Activated T-cell treated with anti-CD3 and anti-CD28 coated beads, Interleukin-2, amount 50 U/mL, for 72 hours (primary cell): ENCODE measurements around the gene ZNF232. TPM values are rescaled to one million over a fixed set of nuclear protein-coding genes. Genes with fewer than 3 reads are reported as not detected.
A peak's percentile ranks its signal among the peaks of the same experiment; 100 is the strongest.
"Not testable (repeated sequence)": the region's sequence is repeated elsewhere in the genome, so short reads cannot be mapped to it uniquely, and the experiment has no call there.

Experiments used
- ATAC-seq, 2 donors: fragments of 150-1000 bp; cut with Tn5 transposase; replicated peaks in 1 of 2; 2 replicates each; pipeline ENCODE4 v1.10.0; 2021; ENCODE audit warnings: moderate library complexity in 2 of 2, mild to moderate bottlenecking in 1 of 2
- DNase-seq, 2 donors: peaks; one replicate each; pipeline ENCODE4 v3.0.0; 2021 to 2022; ENCODE audit warnings: mixed read lengths in 1 of 2
- H3K27ac Mint-ChIP-seq: one replicate; pipeline ENCODE4 v1.8.0; 2022; ENCODE audit warnings: mild to moderate bottlenecking, moderate library complexity, mixed read lengths
- H3K27me3 Mint-ChIP-seq: one replicate; pipeline ENCODE4 v1.8.0; 2022; ENCODE audit warnings: low read depth, mixed read lengths
- H3K36me3 Mint-ChIP-seq, 2 donors: one replicate each; pipeline ENCODE4 v1.8.0; 2022; ENCODE audit warnings: mixed read lengths in 2 of 2, mild to moderate bottlenecking in 1 of 2; ENCODE audit not compliant: insufficient read depth in 2 of 2
- H3K4me1 Mint-ChIP-seq: one replicate; pipeline ENCODE4 v1.8.0; 2022; ENCODE audit warnings: low read depth, mixed read lengths
- H3K4me3 Mint-ChIP-seq, 2 donors: one replicate each; pipeline ENCODE4 v1.8.0; 2022; ENCODE audit warnings: mild to moderate bottlenecking in 2 of 2, mixed read lengths in 2 of 2, moderate library complexity in 2 of 2
- H3K9me3 Mint-ChIP-seq, 2 donors: one replicate each; pipeline ENCODE4 v1.8.0; 2022; ENCODE audit warnings: mixed read lengths in 2 of 2
- total RNA-seq, 2 donors: library from RNA; stranded (reverse); gene quantifications; one replicate each; pipeline ENCODE4 v1.2.3, GENCODE V29; 2022

ZNF232 gene
- total RNA-seq, result 10 to 100 TPM; 10.4 to 15.7 TPM

DNA sequence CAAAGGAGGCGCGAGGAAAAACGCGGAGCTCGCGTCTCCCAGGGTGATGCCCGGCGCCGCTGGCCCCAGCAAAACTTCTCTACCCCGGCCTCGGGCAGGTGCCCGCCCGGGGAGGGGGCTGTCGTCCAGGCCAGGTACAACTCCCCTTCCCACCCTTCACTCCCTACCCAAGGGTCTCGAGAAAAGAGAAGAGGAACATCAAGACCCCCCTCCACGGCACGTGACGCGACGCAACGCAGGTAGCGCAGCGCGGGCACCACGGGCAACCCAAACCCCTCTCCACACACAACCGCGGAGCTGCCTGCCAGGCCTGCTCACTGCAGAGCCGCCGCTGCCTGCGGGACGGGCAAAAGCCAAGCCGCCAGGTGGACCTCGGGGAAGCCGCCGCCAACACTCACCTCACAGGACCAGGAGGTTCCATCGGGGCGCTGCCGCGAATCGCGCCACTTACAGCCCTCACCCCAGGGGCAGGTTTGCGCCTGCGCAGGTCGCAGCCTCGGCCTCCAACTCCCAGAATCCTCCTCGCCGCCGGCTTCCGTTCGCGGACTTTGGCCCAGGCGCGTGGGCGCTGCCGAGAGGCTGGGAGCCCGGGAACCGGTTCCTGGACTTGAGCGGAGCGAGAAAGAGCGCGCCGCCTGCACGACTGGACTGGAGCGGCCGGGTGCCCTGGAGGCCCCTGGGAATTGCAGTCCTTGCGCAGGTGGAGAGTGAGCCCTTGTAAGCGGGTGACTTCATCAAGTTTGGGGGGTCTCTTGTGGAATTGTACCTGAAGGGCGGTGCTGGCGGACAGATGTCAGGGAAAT, at the start of gene ZNF232:
Gene ZNF232 (minus strand): TSS at position 477 of the 803 bp plus-strand sequence. CDS start 56 bp downstream, at position 421.
- DNase-seq (peak; percentile 94 to 96), ATAC-seq (peak; percentile 95 to 96)
- peak within 1 kb of the TSS; percentile 88 to 96 for H3K4me3 Mint-ChIP-seq
- peak within 1 kb of the TSS; percentile 75 for H3K27ac Mint-ChIP-seq
- H3K4me1 Mint-ChIP-seq, result peaks cover 30% of the 10 kb centered on the region
- peaks cover 16 to 42% of the 10 kb centered on the region in 2 donors for H3K36me3 Mint-ChIP-seq
- H3K9me3 Mint-ChIP-seq, result peaks cover 1 to 2% of the 10 kb centered on the region in 2 donors
- H3K27me3 Mint-ChIP-seq, result peaks cover 18% of the 10 kb centered on the region

DNA sequence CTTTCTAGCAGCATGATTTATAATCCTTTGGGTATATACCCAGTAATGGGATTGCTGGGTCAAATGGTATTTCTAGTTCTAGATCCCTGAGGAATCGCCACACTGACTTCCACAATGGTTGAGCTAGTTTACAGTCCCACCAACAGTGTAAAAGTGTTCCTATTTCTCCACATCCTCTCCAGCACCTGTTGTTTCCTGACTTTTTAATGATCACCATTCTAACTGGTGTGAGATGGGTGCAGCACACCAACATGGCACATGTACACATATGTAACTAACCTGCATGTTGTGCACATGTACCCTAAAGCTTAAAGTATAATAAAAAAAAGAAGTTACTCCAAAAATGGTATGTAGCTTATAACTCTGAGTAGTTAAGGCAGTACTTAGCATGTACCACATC, 49.0 kb upstream of the ZNF232 start:
- H3K4me1 Mint-ChIP-seq, H3K9me3 Mint-ChIP-seq, DNase-seq, H3K36me3 Mint-ChIP-seq, ATAC-seq, H3K4me3 Mint-ChIP-seq, H3K27ac Mint-ChIP-seq: not testable (repeated sequence)
- peaks cover 17% of the 10 kb centered on the region for H3K27me3 Mint-ChIP-seq

DNA sequence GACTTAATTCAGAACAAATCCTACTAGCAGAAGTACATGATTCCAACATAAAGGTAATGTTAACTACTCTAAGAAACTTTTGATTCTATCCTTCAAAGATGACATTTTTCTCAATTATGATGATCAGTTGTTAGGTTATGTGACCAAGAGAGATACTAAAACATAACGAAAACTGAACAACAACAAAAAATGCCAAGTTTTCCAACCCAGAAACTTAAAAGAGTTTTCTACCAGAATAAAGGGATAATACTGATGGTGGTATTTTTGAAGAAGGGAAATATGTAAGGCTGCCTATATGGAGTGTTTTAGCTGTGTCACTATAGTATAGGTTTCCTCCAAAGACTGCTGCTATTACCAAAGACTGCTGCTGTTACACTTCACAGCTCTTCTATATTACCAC, 34.4 kb upstream of the ZNF232 start:
- H3K27me3 Mint-ChIP-seq, DNase-seq, H3K4me1 Mint-ChIP-seq, H3K9me3 Mint-ChIP-seq, H3K4me3 Mint-ChIP-seq, H3K27ac Mint-ChIP-seq, ATAC-seq, H3K36me3 Mint-ChIP-seq: not testable (repeated sequence)

DNA sequence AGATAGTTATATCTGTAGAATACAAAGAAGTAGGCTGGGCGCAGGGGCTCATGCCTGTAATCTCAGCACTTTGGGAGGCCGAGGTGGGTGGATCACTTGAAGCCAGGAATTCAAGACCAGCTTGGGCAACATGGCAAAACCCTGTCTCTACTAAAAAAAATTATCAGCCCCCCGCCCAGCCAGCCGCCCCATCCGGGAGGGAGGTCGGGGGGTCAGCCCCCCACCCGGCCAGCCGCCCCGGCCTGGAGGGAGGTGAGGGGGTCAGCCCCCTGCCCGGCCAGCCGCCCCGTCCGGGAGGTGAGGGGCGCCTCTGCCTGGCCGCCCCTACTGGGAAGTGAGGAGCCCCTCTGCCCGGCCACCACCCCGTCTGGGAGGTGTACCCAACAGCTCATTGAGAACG, 31.2 kb upstream of the ZNF232 start:
- H3K9me3 Mint-ChIP-seq, H3K27ac Mint-ChIP-seq, H3K4me1 Mint-ChIP-seq, H3K36me3 Mint-ChIP-seq, DNase-seq, ATAC-seq, H3K27me3 Mint-ChIP-seq, H3K4me3 Mint-ChIP-seq: not testable (repeated sequence)

DNA sequence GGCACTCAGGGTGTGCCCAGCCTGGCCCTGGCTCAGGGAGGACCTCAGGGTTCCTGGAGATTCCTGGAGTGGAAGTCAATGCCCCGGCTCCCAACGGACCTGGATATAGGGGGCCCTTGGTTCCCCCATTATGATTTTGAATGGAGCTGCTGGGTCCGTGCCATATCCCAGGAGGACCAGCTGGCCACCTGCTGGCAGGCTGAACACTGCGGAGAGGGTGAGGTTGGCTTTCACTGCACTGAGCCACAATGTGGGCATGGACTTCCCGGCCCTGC, 27.7 kb upstream of the ZNF232 start:
- no peak for ATAC-seq
- Mint-ChIP-seq H3K4me3 (no peak overlapping the region), H3K36me3 (no peaks in the 10 kb centered on the region), H3K27me3 (peaks cover 2% of the 10 kb centered on the region), H3K27ac (no peak overlapping the region), H3K4me1 (no peaks in the 10 kb centered on the region), H3K9me3 (no peaks in the 10 kb centered on the region)
- DNase-seq, result no peak

DNA sequence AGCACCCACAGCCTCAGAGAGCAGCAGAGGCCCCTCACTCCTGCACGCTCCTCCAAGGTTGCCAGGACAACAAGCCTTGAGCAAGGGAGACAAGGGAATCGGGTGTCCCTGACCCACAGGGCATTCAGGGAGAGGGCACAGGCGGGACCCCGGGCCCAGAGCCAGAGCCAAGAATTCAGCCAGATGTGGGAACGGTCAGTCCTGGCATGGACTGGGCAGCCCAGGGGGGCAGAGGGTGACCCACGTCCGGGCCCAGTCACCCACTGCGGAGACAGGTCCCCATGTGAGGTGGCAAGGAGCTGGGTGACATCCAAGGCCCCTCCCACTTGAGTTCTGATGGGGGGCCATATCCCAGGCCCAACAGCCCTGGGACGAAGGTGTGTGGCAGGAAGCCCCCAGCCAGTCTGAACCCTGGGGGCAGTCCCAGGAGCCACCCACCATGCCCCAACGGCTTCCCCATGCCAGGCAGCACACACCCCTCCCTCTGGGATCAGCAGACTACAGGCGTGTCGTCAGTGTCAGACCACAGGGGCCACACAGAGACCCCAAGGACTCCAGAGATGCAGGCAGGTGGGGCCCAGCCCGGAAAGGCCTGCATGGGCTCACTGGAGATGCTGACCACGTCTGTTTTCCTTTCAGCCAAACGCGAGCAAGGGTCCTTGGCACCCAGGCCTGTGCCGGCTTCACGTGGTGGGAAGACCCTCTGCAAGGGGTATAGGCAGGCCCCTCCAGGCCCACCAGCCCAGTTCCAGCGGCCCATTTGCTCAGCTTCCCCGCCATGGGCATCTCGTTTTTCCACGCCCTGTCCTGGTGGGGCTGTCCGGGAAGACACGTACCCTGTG, 27.2 kb upstream of the ZNF232 start:
- Mint-ChIP-seq H3K4me1 (no peaks in the 10 kb centered on the region), H3K27ac (no peak overlapping the region), H3K36me3 (no peaks in the 10 kb centered on the region), H3K9me3 (no peaks in the 10 kb centered on the region), H3K4me3 (no peak overlapping the region), H3K27me3 (no peaks in the 10 kb centered on the region)
- ATAC-seq (no peak), DNase-seq (no peak)

DNA sequence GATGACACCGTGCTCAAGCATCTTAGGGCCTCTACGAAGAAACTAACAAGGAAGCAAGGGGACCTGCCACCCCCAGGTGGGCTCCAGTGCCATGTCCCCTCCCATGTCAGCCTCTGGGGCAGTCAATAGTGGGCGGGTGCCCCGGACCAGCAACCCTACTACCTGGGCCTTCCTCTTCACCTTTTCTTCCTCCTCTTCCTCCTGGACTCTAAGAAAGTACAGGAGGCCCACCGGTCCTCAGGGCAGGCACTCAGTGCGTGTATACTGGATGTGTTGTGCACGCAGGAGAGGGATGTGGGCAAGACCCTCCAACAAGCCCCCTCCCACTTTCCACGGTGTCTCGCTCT, 26.5 kb upstream of the ZNF232 start:
- not testable (repeated sequence) for H3K9me3 Mint-ChIP-seq, H3K4me3 Mint-ChIP-seq, H3K27me3 Mint-ChIP-seq, H3K27ac Mint-ChIP-seq, ATAC-seq, H3K36me3 Mint-ChIP-seq, H3K4me1 Mint-ChIP-seq, DNase-seq

DNA sequence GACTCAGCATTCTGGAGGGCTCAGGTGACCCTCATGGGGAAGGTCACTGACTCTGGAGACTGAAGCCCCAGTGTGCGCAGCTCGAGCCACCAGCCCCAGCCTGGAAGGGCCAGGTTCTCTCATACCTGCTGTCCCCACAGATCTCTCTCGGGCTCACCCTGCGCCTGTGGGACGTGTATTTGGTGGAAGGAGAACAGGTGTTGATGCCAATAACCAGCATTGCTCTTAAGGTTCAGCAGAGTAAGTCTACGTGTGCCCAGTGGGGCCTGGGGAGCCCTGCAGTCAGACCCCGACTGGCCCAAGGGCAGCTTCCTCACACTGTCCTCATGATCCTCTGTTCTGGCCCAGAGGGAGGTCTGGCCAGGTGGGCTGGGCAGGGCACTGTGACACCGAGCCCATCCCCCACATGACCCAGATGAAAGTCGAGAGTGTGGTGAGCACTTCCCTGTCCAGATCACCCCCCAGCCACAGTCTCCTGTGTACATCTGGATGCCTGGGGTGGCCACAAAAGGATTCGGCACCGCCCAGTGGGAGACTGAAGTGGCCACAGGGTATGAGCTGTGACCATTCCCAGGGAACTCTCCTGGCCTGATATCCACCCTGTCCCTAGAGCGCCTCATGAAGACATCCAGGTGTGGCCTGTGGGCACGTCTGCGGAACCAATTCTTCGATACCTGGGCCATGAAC, 26.0 kb upstream of the ZNF232 start:
- H3K27ac Mint-ChIP-seq, H3K9me3 Mint-ChIP-seq, ATAC-seq, H3K4me1 Mint-ChIP-seq, DNase-seq, H3K36me3 Mint-ChIP-seq, H3K4me3 Mint-ChIP-seq, H3K27me3 Mint-ChIP-seq: not testable (repeated sequence)

DNA sequence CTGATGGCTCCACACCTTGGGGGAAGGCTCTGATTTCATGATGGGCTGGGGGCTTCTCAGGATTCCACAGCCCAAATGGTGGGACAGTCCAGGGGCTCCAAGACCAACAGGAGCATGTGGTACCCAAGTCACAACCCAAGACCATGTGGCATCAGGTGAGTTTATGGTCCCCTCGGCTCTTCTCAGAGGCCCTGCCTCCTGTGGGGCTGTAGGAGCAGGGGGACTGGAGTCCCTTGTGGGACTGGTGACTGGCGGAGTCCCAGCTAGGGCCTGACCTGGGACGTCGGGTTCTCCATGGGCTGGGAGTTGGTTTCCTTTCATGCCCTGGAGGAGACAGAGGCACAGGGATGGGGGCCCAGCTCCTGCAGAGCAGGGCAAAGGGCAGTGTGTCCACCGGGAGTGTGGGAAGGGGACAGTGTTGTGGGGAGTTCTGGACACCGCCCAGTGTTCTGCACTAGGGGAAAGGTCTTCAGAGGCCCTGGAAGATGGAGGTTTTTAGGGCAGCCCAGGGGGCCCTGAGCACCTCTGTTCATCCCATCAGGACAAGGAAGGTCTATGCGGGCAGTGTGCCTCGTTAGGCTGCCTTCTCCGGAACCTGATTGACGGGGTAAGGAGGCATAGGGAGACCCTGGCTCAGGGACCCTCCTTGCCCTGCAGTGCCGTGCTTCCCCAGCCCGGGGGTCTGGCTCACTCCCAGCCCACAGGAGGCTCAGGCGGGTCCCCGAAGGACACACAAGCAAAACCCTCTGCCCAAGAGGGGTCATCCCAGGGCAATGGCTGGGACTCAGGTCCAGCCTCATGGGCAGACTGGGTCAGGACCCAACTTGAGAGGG, 25.1 kb upstream of the ZNF232 start:
- not testable (repeated sequence) for H3K4me1 Mint-ChIP-seq, H3K4me3 Mint-ChIP-seq, H3K27me3 Mint-ChIP-seq, ATAC-seq, H3K9me3 Mint-ChIP-seq, DNase-seq, H3K27ac Mint-ChIP-seq, H3K36me3 Mint-ChIP-seq

DNA sequence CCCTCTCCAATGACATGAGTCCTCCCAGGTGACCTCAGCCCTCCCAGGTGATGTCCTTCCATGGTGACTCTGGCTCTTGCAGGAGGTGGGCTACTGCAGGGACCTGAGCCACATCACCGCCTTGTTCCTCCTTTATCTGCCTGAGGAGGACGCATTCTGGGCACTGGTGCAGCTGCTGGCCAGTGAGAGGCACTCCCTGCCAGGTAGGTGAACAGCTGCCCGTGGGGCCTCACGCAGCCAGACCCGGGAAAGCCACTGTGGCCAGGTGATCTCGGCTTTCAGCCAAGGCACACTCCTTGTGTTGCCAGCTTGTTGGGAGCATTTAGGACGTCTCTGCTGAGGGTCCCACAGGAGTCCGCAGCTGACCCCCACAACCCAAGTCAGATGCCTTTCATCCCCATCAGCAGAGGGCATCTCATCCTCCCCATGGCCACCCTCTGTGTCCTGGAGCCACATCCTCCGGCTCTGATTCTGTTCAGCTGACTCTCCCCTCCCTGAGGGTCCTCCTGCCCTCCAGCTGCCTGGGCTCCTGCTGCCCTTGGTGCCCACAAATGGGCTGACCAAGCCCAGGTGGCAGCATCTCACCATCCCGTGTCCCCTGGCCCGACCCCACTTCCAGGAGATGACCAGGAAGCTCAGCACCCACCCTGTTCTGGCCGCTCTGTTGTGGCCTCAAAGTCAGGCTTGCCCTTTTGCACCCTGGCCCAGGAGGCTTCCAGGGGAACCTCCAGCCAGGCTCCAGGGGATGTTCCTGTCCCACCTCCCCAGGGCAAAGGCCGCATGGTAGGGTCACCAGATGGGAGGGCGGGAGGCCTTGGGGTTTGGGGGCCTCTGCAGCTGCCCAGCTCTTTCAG, 24.3 kb upstream of the ZNF232 start:
- Mint-ChIP-seq H3K27ac (no peak overlapping the region), H3K4me3 (no peak overlapping the region), H3K36me3 (no peaks in the 10 kb centered on the region), H3K4me1 (no peaks in the 10 kb centered on the region), H3K9me3 (no peaks in the 10 kb centered on the region), H3K27me3 (no peaks in the 10 kb centered on the region)
- no peak for ATAC-seq
- no peak for DNase-seq

DNA sequence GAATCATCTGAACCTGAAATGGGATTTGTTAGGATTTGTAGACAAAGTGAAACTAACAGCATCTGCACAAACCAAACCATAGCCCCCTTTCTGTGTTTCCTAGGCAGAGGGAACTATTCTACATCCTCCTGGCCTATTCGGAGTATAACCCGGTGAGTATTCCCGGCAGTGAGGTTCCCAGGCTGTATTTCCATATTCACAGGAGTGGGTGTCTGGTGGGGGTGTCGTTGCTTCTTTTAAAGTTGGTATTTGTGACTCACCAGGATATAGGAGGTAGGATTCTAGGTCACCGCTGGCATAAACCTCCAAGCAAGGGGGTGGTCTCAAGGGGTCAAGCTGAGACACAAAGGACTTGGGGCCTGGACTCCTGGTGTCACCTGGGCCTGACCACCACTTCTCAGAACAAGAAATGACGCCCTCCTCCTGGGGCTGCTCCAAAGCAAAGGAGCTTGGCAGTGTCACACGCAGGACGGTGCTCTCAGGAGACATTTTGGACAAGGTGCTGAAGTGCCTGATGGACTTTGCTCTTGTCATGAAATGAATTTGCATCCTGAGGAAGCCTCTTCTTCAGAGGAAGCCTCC, 23.5 kb upstream of the ZNF232 start:
- H3K4me1 Mint-ChIP-seq, H3K4me3 Mint-ChIP-seq, DNase-seq, H3K27ac Mint-ChIP-seq, H3K9me3 Mint-ChIP-seq, H3K27me3 Mint-ChIP-seq, ATAC-seq, H3K36me3 Mint-ChIP-seq: not testable (repeated sequence)

DNA sequence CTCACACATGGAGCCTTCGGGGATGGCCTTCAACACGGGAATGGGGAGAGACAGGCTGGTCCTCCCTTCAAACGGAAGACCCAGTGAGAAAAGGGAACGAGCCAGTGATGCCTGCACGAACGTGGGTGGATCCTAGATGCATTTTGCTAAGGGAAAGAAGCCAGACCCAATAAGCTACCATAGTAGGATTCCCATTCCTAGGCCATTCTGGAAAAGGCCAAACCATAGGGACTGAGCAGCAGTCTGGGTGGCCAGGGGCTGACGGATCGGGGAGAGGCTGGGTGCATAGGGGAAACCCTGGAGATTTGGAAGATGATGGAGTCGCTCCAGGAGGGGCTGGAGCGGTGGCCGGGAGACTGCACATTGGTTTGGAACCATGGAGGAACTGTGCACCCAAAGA, 22.9 kb upstream of the ZNF232 start:
- not testable (repeated sequence) for ATAC-seq, H3K27ac Mint-ChIP-seq, H3K9me3 Mint-ChIP-seq, DNase-seq, H3K27me3 Mint-ChIP-seq, H3K36me3 Mint-ChIP-seq, H3K4me3 Mint-ChIP-seq, H3K4me1 Mint-ChIP-seq
